Measurements from ENCODE around the gene KRTAP5-9.

DNA sequence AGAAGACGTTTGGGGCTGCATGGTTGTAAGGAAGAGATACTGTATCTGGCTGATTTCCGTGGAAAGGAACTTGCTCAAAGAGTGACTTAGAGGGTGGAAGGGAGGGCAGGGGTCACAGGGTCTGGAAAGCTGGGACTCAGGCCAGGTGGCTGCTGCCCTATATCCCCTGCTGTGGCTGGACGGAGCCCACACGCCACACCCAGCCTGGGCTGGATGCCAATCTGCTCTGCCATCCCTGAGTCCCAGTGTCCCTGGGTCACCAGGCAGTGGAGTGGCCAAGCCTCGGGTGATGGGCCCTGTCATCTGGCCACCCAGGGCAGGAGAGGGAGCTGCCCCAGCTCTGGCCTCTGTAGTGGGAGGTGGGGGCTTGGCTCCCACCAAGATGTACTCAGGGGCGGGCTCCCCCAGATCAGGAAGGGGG, 47.6 kb upstream of the KRTAP5-9 start:
- TF ChIP-seq, protein P1, sequence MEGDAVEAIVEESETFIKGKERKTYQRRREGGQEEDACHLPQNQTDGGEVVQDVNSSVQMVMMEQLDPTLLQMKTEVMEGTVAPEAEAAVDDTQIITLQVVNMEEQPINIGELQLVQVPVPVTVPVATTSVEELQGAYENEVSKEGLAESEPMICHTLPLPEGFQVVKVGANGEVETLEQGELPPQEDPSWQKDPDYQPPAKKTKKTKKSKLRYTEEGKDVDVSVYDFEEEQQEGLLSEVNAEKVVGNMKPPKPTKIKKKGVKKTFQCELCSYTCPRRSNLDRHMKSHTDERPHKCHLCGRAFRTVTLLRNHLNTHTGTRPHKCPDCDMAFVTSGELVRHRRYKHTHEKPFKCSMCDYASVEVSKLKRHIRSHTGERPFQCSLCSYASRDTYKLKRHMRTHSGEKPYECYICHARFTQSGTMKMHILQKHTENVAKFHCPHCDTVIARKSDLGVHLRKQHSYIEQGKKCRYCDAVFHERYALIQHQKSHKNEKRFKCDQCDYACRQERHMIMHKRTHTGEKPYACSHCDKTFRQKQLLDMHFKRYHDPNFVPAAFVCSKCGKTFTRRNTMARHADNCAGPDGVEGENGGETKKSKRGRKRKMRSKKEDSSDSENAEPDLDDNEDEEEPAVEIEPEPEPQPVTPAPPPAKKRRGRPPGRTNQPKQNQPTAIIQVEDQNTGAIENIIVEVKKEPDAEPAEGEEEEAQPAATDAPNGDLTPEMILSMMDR (IDR thresholded peaks at IDR 0.05): no peak
- TF ChIP-seq, protein P2, sequence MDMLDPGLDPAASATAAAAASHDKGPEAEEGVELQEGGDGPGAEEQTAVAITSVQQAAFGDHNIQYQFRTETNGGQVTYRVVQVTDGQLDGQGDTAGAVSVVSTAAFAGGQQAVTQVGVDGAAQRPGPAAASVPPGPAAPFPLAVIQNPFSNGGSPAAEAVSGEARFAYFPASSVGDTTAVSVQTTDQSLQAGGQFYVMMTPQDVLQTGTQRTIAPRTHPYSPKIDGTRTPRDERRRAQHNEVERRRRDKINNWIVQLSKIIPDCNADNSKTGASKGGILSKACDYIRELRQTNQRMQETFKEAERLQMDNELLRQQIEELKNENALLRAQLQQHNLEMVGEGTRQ (IDR thresholded peaks at IDR 0.05): no peak
- no peak for TF ChIP-seq HMGXB4 (CRISPR knock-in tag; IDR thresholded peaks at IDR 0.05; ENCODE audit: borderline replicate concordance)
- TF ChIP-seq BHLHE40 (IDR thresholded peaks at IDR 0.05; ENCODE audit: low read depth, low read length): no peak
- TF ChIP-seq RFX5 (IDR thresholded peaks at IDR 0.05): no peak
- TF ChIP-seq POLR2A (IDR thresholded peaks at IDR 0.05; ENCODE audit: low read length): no peak
- TF ChIP-seq, protein P3, sequence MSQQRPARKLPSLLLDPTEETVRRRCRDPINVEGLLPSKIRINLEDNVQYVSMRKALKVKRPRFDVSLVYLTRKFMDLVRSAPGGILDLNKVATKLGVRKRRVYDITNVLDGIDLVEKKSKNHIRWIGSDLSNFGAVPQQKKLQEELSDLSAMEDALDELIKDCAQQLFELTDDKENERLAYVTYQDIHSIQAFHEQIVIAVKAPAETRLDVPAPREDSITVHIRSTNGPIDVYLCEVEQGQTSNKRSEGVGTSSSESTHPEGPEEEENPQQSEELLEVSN (IDR thresholded peaks at IDR 0.05; ENCODE audit: borderline replicate concordance, low read depth): no peak
- no peak for TF ChIP-seq JUNB (IDR thresholded peaks at IDR 0.05)
- no peak for TF ChIP-seq PHF8 (IDR thresholded peaks at IDR 0.05; ENCODE audit: borderline replicate concordance, low read depth)
- TF ChIP-seq, protein P4, sequence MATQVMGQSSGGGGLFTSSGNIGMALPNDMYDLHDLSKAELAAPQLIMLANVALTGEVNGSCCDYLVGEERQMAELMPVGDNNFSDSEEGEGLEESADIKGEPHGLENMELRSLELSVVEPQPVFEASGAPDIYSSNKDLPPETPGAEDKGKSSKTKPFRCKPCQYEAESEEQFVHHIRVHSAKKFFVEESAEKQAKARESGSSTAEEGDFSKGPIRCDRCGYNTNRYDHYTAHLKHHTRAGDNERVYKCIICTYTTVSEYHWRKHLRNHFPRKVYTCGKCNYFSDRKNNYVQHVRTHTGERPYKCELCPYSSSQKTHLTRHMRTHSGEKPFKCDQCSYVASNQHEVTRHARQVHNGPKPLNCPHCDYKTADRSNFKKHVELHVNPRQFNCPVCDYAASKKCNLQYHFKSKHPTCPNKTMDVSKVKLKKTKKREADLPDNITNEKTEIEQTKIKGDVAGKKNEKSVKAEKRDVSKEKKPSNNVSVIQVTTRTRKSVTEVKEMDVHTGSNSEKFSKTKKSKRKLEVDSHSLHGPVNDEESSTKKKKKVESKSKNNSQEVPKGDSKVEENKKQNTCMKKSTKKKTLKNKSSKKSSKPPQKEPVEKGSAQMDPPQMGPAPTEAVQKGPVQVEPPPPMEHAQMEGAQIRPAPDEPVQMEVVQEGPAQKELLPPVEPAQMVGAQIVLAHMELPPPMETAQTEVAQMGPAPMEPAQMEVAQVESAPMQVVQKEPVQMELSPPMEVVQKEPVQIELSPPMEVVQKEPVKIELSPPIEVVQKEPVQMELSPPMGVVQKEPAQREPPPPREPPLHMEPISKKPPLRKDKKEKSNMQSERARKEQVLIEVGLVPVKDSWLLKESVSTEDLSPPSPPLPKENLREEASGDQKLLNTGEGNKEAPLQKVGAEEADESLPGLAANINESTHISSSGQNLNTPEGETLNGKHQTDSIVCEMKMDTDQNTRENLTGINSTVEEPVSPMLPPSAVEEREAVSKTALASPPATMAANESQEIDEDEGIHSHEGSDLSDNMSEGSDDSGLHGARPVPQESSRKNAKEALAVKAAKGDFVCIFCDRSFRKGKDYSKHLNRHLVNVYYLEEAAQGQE (IDR thresholded peaks at IDR 0.05): no peak
- no peak for TF ChIP-seq RCOR1 (IDR thresholded peaks at IDR 0.05; ENCODE audit: low read depth, low read length)
- TF ChIP-seq MAFK (IDR thresholded peaks at IDR 0.05; ENCODE audit: partially characterized antibody): no peak
- no peak for TF ChIP-seq EP300 (IDR thresholded peaks at IDR 0.05)
- no peak for TF ChIP-seq ESRRA (IDR thresholded peaks at IDR 0.05; ENCODE audit: borderline replicate concordance, low read length)
